K562 (cell line): ENCODE measurements around the gene ELOVL1. TPM values are rescaled to one million over a fixed set of nuclear protein-coding genes. Genes with fewer than 3 reads are reported as not detected.

ENCODE experiments used
- ARID1B ChIP-seq: fragments of 450-650 bp; IDR thresholded peaks from 2 replicates; pipeline ENCODE4 v1.6.1; 2016; ENCODE audit warnings: antibody characterized with exemption, mild to moderate bottlenecking, inconsistent platforms
- ARID3B ChIP-seq: fragments of 250-450 bp; sonication (Bioruptor Pico); IDR thresholded peaks from 2 replicates; pipeline ENCODE4 v1.4.0; 2020; ENCODE audit warnings: borderline replicate concordance
- CHCHD3 ChIP-seq: fragments of 250-450 bp; sonication (Bioruptor Pico); IDR thresholded peaks from 2 replicates; pipeline ENCODE4 v2.1.2; 2022; ENCODE audit warnings: mild to moderate bottlenecking
- DPF2 ChIP-seq: fragments of 450-650 bp; IDR thresholded peaks from 2 replicates; pipeline ENCODE4 v1.6.1; 2016
- ELF2 ChIP-seq: fragments of 250-450 bp; sonication (Bioruptor Pico); IDR thresholded peaks from 2 replicates; pipeline ENCODE4 v1.5.0; 2021; ENCODE audit warnings: mild to moderate bottlenecking
- ELF4 ChIP-seq: fragments of 450-650 bp; formaldehyde crosslinking; IDR thresholded peaks from 2 replicates; pipeline ENCODE4 v1.4.0; 2022; ENCODE audit warnings: missing genetic modification characterization
- ERF ChIP-seq: fragments of 450-650 bp; formaldehyde crosslinking; IDR thresholded peaks from 2 replicates; pipeline ENCODE4 v1.4.0; 2020; ENCODE audit warnings: mild to moderate bottlenecking, mixed read lengths
- HDAC3 ChIP-seq: fragments of 450-650 bp; IDR thresholded peaks from 2 replicates; pipeline ENCODE4 v1.6.1; 2018; ENCODE audit warnings: borderline replicate concordance, mild to moderate bottlenecking, moderate library complexity; ENCODE audit not compliant: partially characterized antibody
- JUN ChIP-seq, 2 experiments: sonication (generic) in 1 of 2; formaldehyde crosslinking in 1 of 2; IDR thresholded peaks; 2 replicates each; pipeline versions ENCODE4 v1.6.1 to v1.8.0; 2012 to 2022; ENCODE audit warnings: borderline replicate concordance in 2 of 2, mild to moderate bottlenecking in 2 of 2, improper control_type of control experiment in 1 of 2, low read depth in 1 of 2, low read length in 1 of 2, missing genetic modification reagents in 1 of 2
- NR2C1 ChIP-seq, 2 experiments: fragments of 450-650 bp; IDR thresholded peaks; 2 replicates each; pipeline ENCODE4 v1.6.1; 2017; ENCODE audit warnings: mild to moderate bottlenecking in 2 of 2, antibody characterized with exemption in 1 of 2, inconsistent platforms in 1 of 2, missing compliant biosample characterization in 1 of 2, missing genetic modification characterization in 1 of 2
- PHF20 ChIP-seq: fragments of 450-650 bp; IDR thresholded peaks from 2 replicates; pipeline ENCODE4 v1.6.1; 2018; ENCODE audit not compliant: partially characterized antibody
- PHF8 ChIP-seq: fragments of 200-600 bp; sonication (generic); IDR thresholded peaks from 2 replicates; pipeline ENCODE4 v1.6.1; 2012; ENCODE audit warnings: mixed run types, mild to moderate bottlenecking, inconsistent platforms, low read length, moderate library complexity, borderline replicate concordance
- POLR2G ChIP-seq: fragments of 200-400 bp; formaldehyde crosslinking; IDR thresholded peaks from 2 replicates; pipeline ENCODE4 v1.6.1; 2017; ENCODE audit warnings: low read depth, mild to moderate bottlenecking, antibody characterized with exemption, low read length, moderate library complexity
- SMARCB1 ChIP-seq: IDR thresholded peaks from 2 replicates; pipeline ENCODE4 v1.6.1; 2011; ENCODE audit warnings: improper control_type of control experiment, low read depth; ENCODE audit not compliant: insufficient read length
- THAP12 ChIP-seq: fragments of 250-450 bp; sonication (Bioruptor Pico); IDR thresholded peaks from 2 replicates; pipeline ENCODE4 v1.9.0; 2021; ENCODE audit warnings: mild to moderate bottlenecking, inconsistent platforms
- YY1 ChIP-seq, 3 experiments: IDR thresholded peaks; 2 replicates each; pipeline ENCODE4 v1.6.1; 2011; ENCODE audit warnings: low read length in 2 of 3, mild to moderate bottlenecking in 2 of 3, moderate library complexity in 2 of 3, borderline replicate concordance in 1 of 3, control low read depth in 1 of 3, low read depth in 1 of 3; ENCODE audit not compliant: insufficient read depth in 3 of 3, insufficient replicate concordance in 2 of 3, control insufficient read depth in 1 of 3, insufficient read length in 1 of 3; ENCODE audit errors: extremely low read depth in 1 of 3
- ZNF217 ChIP-seq: sonication (generic); formaldehyde crosslinking; IDR thresholded peaks from 2 replicates; pipeline ENCODE4 v1.8.0; 2022; ENCODE audit warnings: mild to moderate bottlenecking, missing genetic modification reagents
- ZNF280B ChIP-seq: fragments of 250-450 bp; sonication (Bioruptor Pico); IDR thresholded peaks from 2 replicates; pipeline ENCODE4 v1.5.1; 2021; ENCODE audit warnings: mild to moderate bottlenecking
- ZNF511 ChIP-seq: sonication (generic); formaldehyde crosslinking; IDR thresholded peaks from 2 replicates; pipeline ENCODE4 v1.8.0; 2022; ENCODE audit warnings: mild to moderate bottlenecking, missing genetic modification reagents
- ZNF76 ChIP-seq: fragments of 250-450 bp; sonication (Bioruptor Pico); IDR thresholded peaks from 2 replicates; pipeline ENCODE4 v1.4.0; 2020; ENCODE audit warnings: mild to moderate bottlenecking, moderate library complexity, borderline replicate concordance
- polyA plus RNA-seq, 8 experiments: library from polyadenylated mRNA; depleted of rRNA in 4 of 8; stranded (reverse) in 5 of 8; unstranded in 3 of 8; fragments of >200 nt; fragmentation: Nextera tagmentation in 2 of 8; fragmentation: Illumina TruSeq in 1 of 8; extraction: Ambion mirVana in 2 of 8; extraction: Trizol in 1 of 8; gene quantifications; 2 replicates each; pipeline versions ENCODE4 v1.2.1 to v1.2.3, GENCODE V29; 2011 to 2014; ENCODE audit warnings: inconsistent platforms in 1 of 8, missing spikeins in 1 of 8
- total RNA-seq, 7 experiments: library from RNA; depleted of rRNA in 6 of 7; stranded (reverse); fragments of >200 nt in 6 of 7; fragmentation: Illumina TruSeq in 2 of 7; extraction: Trizol in 2 of 7; gene quantifications; 2 replicates each; pipeline versions ENCODE4 v1.2.1 to v1.2.3, GENCODE V29; 2011 to 2021; ENCODE audit warnings: low replicate concordance in 1 of 7

Gene ELOVL1
- total and polyA plus RNA-seq, 9 of the 15 experiments (the other 6 are each of a cell fraction or from before 2014, with no cell fraction given), result 51.0 to 157 (median 70.3) TPM

- TF ChIP-seq SMARCB1, result no peak
- TF ChIP-seq ZNF76 (CRISPR knock-in tag), result peak; percentile 90; the same call in 1 of the 2 replicates
- TF ChIP-seq YY1 (IDR thresholded peaks at IDR 0.05; ENCODE audit: borderline replicate concordance in 1 of 3, control insufficient read depth in 1 of 3, extremely low read depth in 1 of 3, insufficient read depth in 3 of 3, insufficient read length in 1 of 3, insufficient replicate concordance in 2 of 3, low read depth in 1 of 3, low read length in 2 of 3), result peak in 1 of 3 experiments; percentile 56
- TF ChIP-seq ARID1B, result peak; percentile 46; the same call in 1 of the 2 replicates
- TF ChIP-seq THAP12 (CRISPR knock-in tag), result peak; percentile 87
- TF ChIP-seq ZNF511 (CRISPR knock-in tag), result peak; percentile 92
- TF ChIP-seq HDAC3, result no peak
- TF ChIP-seq CHCHD3 (CRISPR knock-in tag), result 0 out of 2 replicates have a peak, but pooled peaks have one; percentile 73
- TF ChIP-seq ERF (CRISPR knock-in tag), result peak; percentile 37; the same call in 1 of the 2 replicates
- peak; percentile 67 for TF ChIP-seq PHF20
- TF ChIP-seq ELF2 (CRISPR knock-in tag), result peak; percentile 8; the same call in 1 of the 2 replicates
- peak; percentile 82 for TF ChIP-seq ELF4 (CRISPR knock-in tag)
- TF ChIP-seq ZNF280B (CRISPR knock-in tag), result no peak
- peak; percentile 62 for TF ChIP-seq DPF2
- no peak for TF ChIP-seq JUN (IDR thresholded peaks at IDR 0.05; ENCODE audit: borderline replicate concordance, low read depth, low read length)
- TF ChIP-seq JUN (CRISPR knock-in tag; IDR thresholded peaks at IDR 0.05; ENCODE audit: borderline replicate concordance), result peak; percentile 80; the same call in 1 of the 2 replicates
- TF ChIP-seq NR2C1 (IDR thresholded peaks at IDR 0.05), result no peak
- TF ChIP-seq NR2C1 (tag; IDR thresholded peaks at IDR 0.05), result 0 out of 2 replicates have a peak, but pooled peaks have one; percentile 6
- TF ChIP-seq ZNF217, result peak; percentile 46; the same call in 1 of the 2 replicates
- TF ChIP-seq ARID3B, result peak; percentile 90; the same call in 1 of the 2 replicates
- peak; percentile 95; the same call in 1 of the 2 replicates for TF ChIP-seq PHF8
- TF ChIP-seq POLR2G, result peak; percentile 96
Measured at GRCh38 chr1:43367904-43368645, at the start of gene ELOVL1 (continued).
